ENCODE data around the gene PUM2.

PUM2 gene

GRCh38 chr2:20198796-20199632 lies 151.6 kb downstream of the PUM2 start:
- no peak for DNase-seq
